K562 (cell line): ENCODE measurements around the gene CYFIP2. TPM values are rescaled to one million over a fixed set of nuclear protein-coding genes. Genes with fewer than 3 reads are reported as not detected.

Source experiments
- ARID1B ChIP-seq: fragments of 450-650 bp; IDR thresholded peaks from 2 replicates; pipeline ENCODE4 v1.6.1; 2016; ENCODE audit warnings: antibody characterized with exemption, mild to moderate bottlenecking, inconsistent platforms
- CBFA2T3 ChIP-seq: fragments of 450-650 bp; IDR thresholded peaks from 2 replicates; pipeline ENCODE4 v1.6.1; 2017
- CREM ChIP-seq: IDR thresholded peaks from 2 replicates; pipeline ENCODE4 v1.6.1; 2014; ENCODE audit warnings: antibody characterized with exemption, low read depth
- EP300 ChIP-seq: IDR thresholded peaks from 2 replicates; pipeline ENCODE4 v1.6.1; 2012; ENCODE audit warnings: low read length, improper control_type of control experiment
- IFI16 ChIP-seq: fragments of 250-450 bp; sonication (Bioruptor Pico); IDR thresholded peaks from 2 replicates; pipeline ENCODE4 v2.1.2; 2022; ENCODE audit warnings: mild to moderate bottlenecking, inconsistent platforms
- MIER1 ChIP-seq: fragments of 450-650 bp; IDR thresholded peaks from 2 replicates; pipeline ENCODE4 v1.6.1; 2016; ENCODE audit warnings: antibody characterized with exemption, mild to moderate bottlenecking, low read depth
- NCOR1 ChIP-seq: fragments of 450-650 bp; IDR thresholded peaks from 2 replicates; pipeline ENCODE4 v1.6.1; 2016; ENCODE audit warnings: mild to moderate bottlenecking, moderate library complexity
- PML ChIP-seq: IDR thresholded peaks from 2 replicates; pipeline ENCODE4 v1.6.1; 2012; ENCODE audit warnings: low read length, inconsistent platforms
- RCOR1 ChIP-seq, 2 experiments: IDR thresholded peaks; 2 replicates each; pipeline ENCODE4 v1.6.1; 2012; ENCODE audit warnings: low read depth in 2 of 2, low read length in 2 of 2, borderline replicate concordance in 1 of 2, improper control_type of control experiment in 1 of 2
- SMARCA4 ChIP-seq: fragments of 450-650 bp; IDR thresholded peaks from 2 replicates; pipeline ENCODE4 v1.6.1; 2016
- TBL1XR1 ChIP-seq, 2 experiments: IDR thresholded peaks; 2 replicates each; pipeline ENCODE4 v1.6.1; 2012; ENCODE audit warnings: improper control_type of control experiment in 2 of 2, low read length in 2 of 2, mild to moderate bottlenecking in 1 of 2
- ZBTB11 ChIP-seq, 3 experiments: fragments of 200-800 bp in 1 of 3; fragments of 250-450 bp in 1 of 3; fragments of 450-650 bp in 1 of 3; sonication (Bioruptor Pico) in 1 of 3; sonication (Bioruptor generic) in 1 of 3; formaldehyde crosslinking in 1 of 3; IDR thresholded peaks; 2 replicates each; pipeline versions ENCODE4 v1.6.1 to v1.8.0; 2016 to 2022; ENCODE audit warnings: mild to moderate bottlenecking in 2 of 3, missing genetic modification characterization in 2 of 3, missing compliant biosample characterization in 1 of 3, moderate library complexity in 1 of 3
- ZNF253 ChIP-seq: fragments of 250-450 bp; sonication (Bioruptor Pico); conservative IDR thresholded peaks from 2 replicates; pipeline ENCODE4 v1.6.1; 2021; ENCODE audit warnings: mild to moderate bottlenecking
- ZNF398 ChIP-seq: fragments of 250-450 bp; sonication (Bioruptor Pico); IDR thresholded peaks from 2 replicates; pipeline ENCODE4 v1.8.0; 2021; ENCODE audit warnings: moderate library complexity, mild to moderate bottlenecking, inconsistent platforms
- polyA plus RNA-seq, 8 experiments: library from polyadenylated mRNA; depleted of rRNA in 4 of 8; stranded (reverse) in 5 of 8; unstranded in 3 of 8; fragments of >200 nt; fragmentation: Nextera tagmentation in 2 of 8; fragmentation: Illumina TruSeq in 1 of 8; extraction: Ambion mirVana in 2 of 8; extraction: Trizol in 1 of 8; gene quantifications; 2 replicates each; pipeline versions ENCODE4 v1.2.1 to v1.2.3, GENCODE V29; 2011 to 2014; ENCODE audit warnings: inconsistent platforms in 1 of 8, missing spikeins in 1 of 8
- total RNA-seq, 7 experiments: library from RNA; depleted of rRNA in 6 of 7; stranded (reverse); fragments of >200 nt in 6 of 7; fragmentation: Illumina TruSeq in 2 of 7; extraction: Trizol in 2 of 7; gene quantifications; 2 replicates each; pipeline versions ENCODE4 v1.2.1 to v1.2.3, GENCODE V29; 2011 to 2021; ENCODE audit warnings: low replicate concordance in 1 of 7
- TF ChIP-seq, protein P1 (sequence below): fragments of 250-450 bp; sonication (Bioruptor Pico); IDR thresholded peaks from 2 replicates; pipeline ENCODE4 v1.4.0; 2020; ENCODE audit warnings: mild to moderate bottlenecking, moderate library complexity
- TF ChIP-seq, protein P2 (sequence below): fragments of 450-650 bp; IDR thresholded peaks from 2 replicates; pipeline ENCODE4 v1.6.1; 2017; ENCODE audit warnings: antibody characterized with exemption, mild to moderate bottlenecking

The CYFIP2 gene
- total and polyA plus RNA-seq, 9 of the 15 experiments (the other 6 are each of a cell fraction or from before 2014, with no cell fraction given): 0.76 to 2.9 (median 1.4) TPM; not detected in 1

- TF ChIP-seq RCOR1 (IDR thresholded peaks at IDR 0.05; ENCODE audit: borderline replicate concordance in 1 of 2, low read depth in 2 of 2, low read length in 2 of 2) (peak in 1 of 2 experiments; percentile 81; a peak in 2 of 4 replicates), TBL1XR1 (IDR thresholded peaks at IDR 0.05; ENCODE audit: low read length in 2 of 2) (no peak), EP300 (peak; percentile 23; the same call in 1 of the 2 replicates), IFI16 (no peak), CREM (0 out of 2 replicates have a peak, but pooled peaks have one; percentile 14), ARID1B (peak; percentile 76; the same call in 1 of the 2 replicates), ZNF253 (CRISPR knock-in tag) (no peak), ZNF398 (CRISPR knock-in tag) (no peak), SMARCA4 (peak; percentile 17; the same call in 1 of the 2 replicates), ZBTB11 (CRISPR knock-in tag; IDR thresholded peaks at IDR 0.05) (peak in 1 of 3 experiments; percentile 62; a peak in 2 of 6 replicates), CBFA2T3 (peak; percentile 74), NCOR1 (peak; percentile 62; the same call in 1 of the 2 replicates), PML (peak; percentile 50; the same call in 1 of the 2 replicates), MIER1 (no peak)
- TF ChIP-seq, protein P1, sequence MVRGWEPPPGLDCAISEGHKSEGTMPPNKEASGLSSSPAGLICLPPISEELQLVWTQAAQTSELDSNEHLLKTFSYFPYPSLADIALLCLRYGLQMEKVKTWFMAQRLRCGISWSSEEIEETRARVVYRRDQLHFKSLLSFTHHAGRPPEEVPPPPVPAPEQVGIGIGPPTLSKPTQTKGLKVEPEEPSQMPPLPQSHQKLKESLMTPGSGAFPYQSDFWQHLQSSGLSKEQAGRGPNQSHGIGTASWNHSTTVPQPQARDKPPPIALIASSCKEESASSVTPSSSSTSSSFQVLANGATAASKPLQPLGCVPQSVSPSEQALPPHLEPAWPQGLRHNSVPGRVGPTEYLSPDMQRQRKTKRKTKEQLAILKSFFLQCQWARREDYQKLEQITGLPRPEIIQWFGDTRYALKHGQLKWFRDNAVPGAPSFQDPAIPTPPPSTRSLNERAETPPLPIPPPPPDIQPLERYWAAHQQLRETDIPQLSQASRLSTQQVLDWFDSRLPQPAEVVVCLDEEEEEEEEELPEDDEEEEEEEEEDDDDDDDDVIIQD (CRISPR knock-in tag): no peak
- TF ChIP-seq, protein P2, sequence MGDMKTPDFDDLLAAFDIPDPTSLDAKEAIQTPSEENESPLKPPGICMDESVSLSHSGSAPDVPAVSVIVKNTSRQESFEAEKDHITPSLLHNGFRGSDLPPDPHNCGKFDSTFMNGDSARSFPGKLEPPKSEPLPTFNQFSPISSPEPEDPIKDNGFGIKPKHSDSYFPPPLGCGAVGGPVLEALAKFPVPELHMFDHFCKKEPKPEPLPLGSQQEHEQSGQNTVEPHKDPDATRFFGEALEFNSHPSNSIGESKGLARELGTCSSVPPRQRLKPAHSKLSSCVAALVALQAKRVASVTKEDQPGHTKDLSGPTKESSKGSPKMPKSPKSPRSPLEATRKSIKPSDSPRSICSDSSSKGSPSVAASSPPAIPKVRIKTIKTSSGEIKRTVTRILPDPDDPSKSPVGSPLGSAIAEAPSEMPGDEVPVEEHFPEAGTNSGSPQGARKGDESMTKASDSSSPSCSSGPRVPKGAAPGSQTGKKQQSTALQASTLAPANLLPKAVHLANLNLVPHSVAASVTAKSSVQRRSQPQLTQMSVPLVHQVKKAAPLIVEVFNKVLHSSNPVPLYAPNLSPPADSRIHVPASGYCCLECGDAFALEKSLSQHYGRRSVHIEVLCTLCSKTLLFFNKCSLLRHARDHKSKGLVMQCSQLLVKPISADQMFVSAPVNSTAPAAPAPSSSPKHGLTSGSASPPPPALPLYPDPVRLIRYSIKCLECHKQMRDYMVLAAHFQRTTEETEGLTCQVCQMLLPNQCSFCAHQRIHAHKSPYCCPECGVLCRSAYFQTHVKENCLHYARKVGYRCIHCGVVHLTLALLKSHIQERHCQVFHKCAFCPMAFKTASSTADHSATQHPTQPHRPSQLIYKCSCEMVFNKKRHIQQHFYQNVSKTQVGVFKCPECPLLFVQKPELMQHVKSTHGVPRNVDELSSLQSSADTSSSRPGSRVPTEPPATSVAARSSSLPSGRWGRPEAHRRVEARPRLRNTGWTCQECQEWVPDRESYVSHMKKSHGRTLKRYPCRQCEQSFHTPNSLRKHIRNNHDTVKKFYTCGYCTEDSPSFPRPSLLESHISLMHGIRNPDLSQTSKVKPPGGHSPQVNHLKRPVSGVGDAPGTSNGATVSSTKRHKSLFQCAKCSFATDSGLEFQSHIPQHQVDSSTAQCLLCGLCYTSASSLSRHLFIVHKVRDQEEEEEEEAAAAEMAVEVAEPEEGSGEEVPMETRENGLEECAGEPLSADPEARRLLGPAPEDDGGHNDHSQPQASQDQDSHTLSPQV: no peak
- TF ChIP-seq, all 486 proteins: peak for 17
Observed at GRCh38 chr5:157288405-157289163, 22.7 kb downstream of the CYFIP2 start (continued).
